ENCODE data around the gene SSH3.

- TF ChIP-seq EP300 (IDR thresholded peaks at IDR 0.05; ENCODE audit: borderline replicate concordance) (no peak), NFIC (IDR thresholded peaks at IDR 0.05) (no peak), TAF1 (IDR thresholded peaks at IDR 0.05; ENCODE audit: low read depth) (no peak), CREB1 (IDR thresholded peaks at IDR 0.05; ENCODE audit: low read depth) (no peak), YY1 (IDR thresholded peaks at IDR 0.05; ENCODE audit: low read depth) (no peak), FOXM1 (IDR thresholded peaks at IDR 0.05; ENCODE audit: borderline replicate concordance, low read depth) (no peak), TEAD4 (IDR thresholded peaks at IDR 0.05) (no peak), REST (IDR thresholded peaks at IDR 0.05; ENCODE audit: low read depth) (no peak), RAD21 (IDR thresholded peaks at IDR 0.05; ENCODE audit: low read depth) (no peak)
- TF ChIP-seq, protein P1, sequence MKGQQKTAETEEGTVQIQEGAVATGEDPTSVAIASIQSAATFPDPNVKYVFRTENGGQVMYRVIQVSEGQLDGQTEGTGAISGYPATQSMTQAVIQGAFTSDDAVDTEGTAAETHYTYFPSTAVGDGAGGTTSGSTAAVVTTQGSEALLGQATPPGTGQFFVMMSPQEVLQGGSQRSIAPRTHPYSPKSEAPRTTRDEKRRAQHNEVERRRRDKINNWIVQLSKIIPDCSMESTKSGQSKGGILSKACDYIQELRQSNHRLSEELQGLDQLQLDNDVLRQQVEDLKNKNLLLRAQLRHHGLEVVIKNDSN (IDR thresholded peaks at IDR 0.05), result no peak
- TF ChIP-seq, protein P2, sequence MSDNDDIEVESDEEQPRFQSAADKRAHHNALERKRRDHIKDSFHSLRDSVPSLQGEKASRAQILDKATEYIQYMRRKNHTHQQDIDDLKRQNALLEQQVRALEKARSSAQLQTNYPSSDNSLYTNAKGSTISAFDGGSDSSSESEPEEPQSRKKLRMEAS (IDR thresholded peaks at IDR 0.05), result no peak
These were observed 5.8 kb downstream of the SSH3 start for GRCh38 chr11:67309166-67309565.
